Thymus (tissue), 11 donors: ENCODE measurements around the gene OR52E5. TPM values are rescaled to one million over a fixed set of nuclear protein-coding genes. Genes with fewer than 3 reads are reported as not detected.

ENCODE experiments used
- DNase-seq, 9 donors: peaks; one replicate each; pipeline ENCODE4 v3.0.0-alpha.2; 2013; ENCODE audit warnings: low spot score in 9 of 9, low read depth in 6 of 9, missing footprints in 1 of 9
- H3K27ac ChIP-seq, 2 donors: one replicate each; pipeline ENCODE4 v1.5.1; 2013; ENCODE audit warnings: control low read depth in 1 of 2, low read depth in 1 of 2, low read length in 1 of 2, mild to moderate bottlenecking in 1 of 2, moderate library complexity in 1 of 2
- H3K27me3 ChIP-seq, 2 donors: one replicate each; pipeline ENCODE4 v1.5.1; 2013; ENCODE audit warnings: low read length in 1 of 2; ENCODE audit not compliant: control insufficient read depth in 2 of 2, insufficient read depth in 1 of 2
- H3K36me3 ChIP-seq, 2 donors: one replicate each; pipeline ENCODE4 v1.5.1; 2013; ENCODE audit warnings: low read length in 1 of 2, mild to moderate bottlenecking in 1 of 2, moderate library complexity in 1 of 2; ENCODE audit not compliant: control insufficient read depth in 2 of 2, insufficient read depth in 2 of 2
- H3K4me1 ChIP-seq, 2 donors: one replicate each; pipeline ENCODE4 v1.5.1; 2013; ENCODE audit warnings: low read length in 2 of 2; ENCODE audit not compliant: control insufficient read depth in 2 of 2, insufficient read depth in 2 of 2
- H3K4me3 ChIP-seq, 2 donors: one replicate each; pipeline ENCODE4 v1.5.1; 2013; ENCODE audit warnings: low read length in 2 of 2, control low read depth in 1 of 2, mild to moderate bottlenecking in 1 of 2
- H3K9me3 ChIP-seq, 2 donors: one replicate each; pipeline ENCODE4 v1.5.1; 2013; ENCODE audit warnings: low read length in 1 of 2, mild to moderate bottlenecking in 1 of 2; ENCODE audit not compliant: control insufficient read depth in 2 of 2, insufficient read depth in 1 of 2
- WGBS: extraction: QIAGEN DNeasy Blood & Tissue Kit; methylation state at CpG from one replicate; pipeline ENCODE4 v1.1.7; 2013; 5-methylcytosine and 5-hydroxymethylcytosine counted together
- polyA plus RNA-seq: library from polyadenylated mRNA; stranded (reverse); fragments of 200-250 nt; gene quantifications from one replicate; pipeline ENCODE4 v1.2.3, GENCODE V29; 2013
- total RNA-seq: library from RNA; stranded (reverse); fragments of 120-200 nt; gene quantifications from one replicate; pipeline ENCODE4 v1.2.4, GENCODE V29; 2013
- donor health status: healthy.

OR52E5 gene
- total and polyA plus RNA-seq, 2 donors: 0.05 TPM; not detected in 1

DNA sequence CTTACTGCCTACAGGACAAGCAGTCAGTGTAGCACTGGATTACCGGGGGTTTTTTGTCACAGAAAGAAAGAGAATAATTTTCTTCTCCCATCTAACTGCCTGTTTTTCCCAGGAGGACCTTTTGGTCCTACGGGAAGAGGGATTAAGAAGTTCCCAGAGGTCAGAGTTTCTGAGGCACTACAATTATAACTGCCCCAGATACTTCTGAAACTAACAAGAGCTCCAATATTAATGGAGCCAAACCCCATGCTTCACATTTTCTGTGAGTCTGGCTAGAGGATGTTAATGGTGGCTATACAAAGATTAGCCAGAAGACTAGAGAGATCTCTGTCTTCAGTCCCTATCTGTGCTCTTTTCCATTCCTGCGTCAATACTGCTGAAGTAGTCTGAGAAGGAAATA lies 48.9 kb downstream of the OR52E5 start, which contains the start of gene OR56A3:
Gene OR56A3 (plus strand): TSS at position 301 of the 400 bp plus-strand sequence. CDS start 5,096 bp downstream, outside the sequence.
- no peak for DNase-seq
- no peak within 1 kb of the TSS for H3K4me3 ChIP-seq
- no peaks in the 10 kb centered on the region for H3K36me3 ChIP-seq
- H3K9me3 ChIP-seq: peaks cover 2 to 6% of the 10 kb centered on the region in 2 donors
- no peaks in the 10 kb centered on the region for H3K4me1 ChIP-seq
- WGBS: 94% methylated on average over 3 of the region's 3 CpGs
- H3K27me3 ChIP-seq: no peaks in the 10 kb centered on the region
- no peak within 1 kb of the TSS for H3K27ac ChIP-seq

Other genes with a start within 250 kb of the OR52E5 start
- 17.6 TPM for gene TRIM5, start 208.1 kb upstream of the OR52E5 start, total RNA-seq
- 12.2 TPM for gene TRIM5, start 208.1 kb upstream of the OR52E5 start, polyA plus RNA-seq
- 78.1 TPM for gene TRIM22, start 203.4 kb upstream of the OR52E5 start, total RNA-seq
- 144 TPM for gene TRIM22, start 203.4 kb upstream of the OR52E5 start, polyA plus RNA-seq
- not detected for gene OR56B1, start 156.8 kb upstream of the OR52E5 start, total RNA-seq
- gene OR56B1, start 156.8 kb upstream of the OR52E5 start, polyA plus RNA-seq: 0.11 TPM
- 0.09 TPM for gene OR52N4, start 139.0 kb upstream of the OR52E5 start, total RNA-seq
- 0.73 TPM for gene OR52N4, start 139.0 kb upstream of the OR52E5 start, polyA plus RNA-seq
- not detected for gene OR52N5, start 109.9 kb upstream of the OR52E5 start, total RNA-seq
- gene OR52N5, start 109.9 kb upstream of the OR52E5 start, polyA plus RNA-seq: 0.05 TPM
- gene OR52N1, start 101.9 kb upstream of the OR52E5 start, total RNA-seq: not detected
- gene OR52N1, start 101.9 kb upstream of the OR52E5 start, polyA plus RNA-seq: not detected
- not detected for gene OR52N2, start 84.3 kb upstream of the OR52E5 start, total RNA-seq
- 0.23 TPM for gene OR52N2, start 84.3 kb upstream of the OR52E5 start, polyA plus RNA-seq
- gene OR52E6, start 51.3 kb upstream of the OR52E5 start, total RNA-seq: not detected
- not detected for gene OR52E6, start 51.3 kb upstream of the OR52E5 start, polyA plus RNA-seq
- not detected for gene OR52E8, start 35.5 kb upstream of the OR52E5 start, total RNA-seq
- not detected for gene OR52E8, start 35.5 kb upstream of the OR52E5 start, polyA plus RNA-seq
- gene OR52E4, start 12.6 kb upstream of the OR52E5 start, total RNA-seq: not detected
- not detected for gene OR52E4, start 12.6 kb upstream of the OR52E5 start, polyA plus RNA-seq
- gene OR56A3, start 49.0 kb downstream of the OR52E5 start, total RNA-seq: not detected
- not detected for gene OR56A3, start 49.0 kb downstream of the OR52E5 start, polyA plus RNA-seq
- gene OR56A5, start 75.3 kb downstream of the OR52E5 start, total RNA-seq: not detected
- not detected for gene OR56A5, start 75.3 kb downstream of the OR52E5 start, polyA plus RNA-seq
- not detected for gene OR52L1, start 93.8 kb downstream of the OR52E5 start, total RNA-seq
- gene OR52L1, start 93.8 kb downstream of the OR52E5 start, polyA plus RNA-seq: not detected
- gene OR56A4, start 113.7 kb downstream of the OR52E5 start, total RNA-seq: not detected
- gene OR56A4, start 113.7 kb downstream of the OR52E5 start, polyA plus RNA-seq: not detected
- not detected for gene OR56A1, start 137.6 kb downstream of the OR52E5 start, total RNA-seq
- gene OR56A1, start 137.6 kb downstream of the OR52E5 start, polyA plus RNA-seq: 0.05 TPM
- gene OR56B4, start 214.5 kb downstream of the OR52E5 start, total RNA-seq: not detected
- gene OR56B4, start 214.5 kb downstream of the OR52E5 start, polyA plus RNA-seq: not detected